ENCODE data around the gene ALPI.

DNA sequence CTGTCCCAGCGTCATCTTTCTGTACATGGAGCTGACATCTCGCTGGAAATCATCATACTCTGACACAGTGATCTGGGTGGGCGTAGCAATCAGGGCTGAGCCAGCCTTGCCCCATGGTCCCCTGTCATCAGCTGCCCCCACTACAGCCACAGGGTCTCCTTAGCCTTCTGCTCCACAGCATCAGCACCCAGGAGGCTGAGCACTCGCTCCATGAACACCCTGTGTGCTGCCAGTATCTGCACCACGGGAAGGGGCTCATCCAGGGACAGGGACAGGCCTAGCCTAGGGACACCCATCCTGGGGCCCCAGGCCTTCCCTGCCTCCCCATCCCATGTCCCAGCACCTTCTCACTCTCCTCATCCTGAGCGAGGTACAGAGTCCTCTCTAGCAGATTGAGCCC is 37.9 kb upstream of the ALPI start:
- TF ChIP-seq, protein P1, sequence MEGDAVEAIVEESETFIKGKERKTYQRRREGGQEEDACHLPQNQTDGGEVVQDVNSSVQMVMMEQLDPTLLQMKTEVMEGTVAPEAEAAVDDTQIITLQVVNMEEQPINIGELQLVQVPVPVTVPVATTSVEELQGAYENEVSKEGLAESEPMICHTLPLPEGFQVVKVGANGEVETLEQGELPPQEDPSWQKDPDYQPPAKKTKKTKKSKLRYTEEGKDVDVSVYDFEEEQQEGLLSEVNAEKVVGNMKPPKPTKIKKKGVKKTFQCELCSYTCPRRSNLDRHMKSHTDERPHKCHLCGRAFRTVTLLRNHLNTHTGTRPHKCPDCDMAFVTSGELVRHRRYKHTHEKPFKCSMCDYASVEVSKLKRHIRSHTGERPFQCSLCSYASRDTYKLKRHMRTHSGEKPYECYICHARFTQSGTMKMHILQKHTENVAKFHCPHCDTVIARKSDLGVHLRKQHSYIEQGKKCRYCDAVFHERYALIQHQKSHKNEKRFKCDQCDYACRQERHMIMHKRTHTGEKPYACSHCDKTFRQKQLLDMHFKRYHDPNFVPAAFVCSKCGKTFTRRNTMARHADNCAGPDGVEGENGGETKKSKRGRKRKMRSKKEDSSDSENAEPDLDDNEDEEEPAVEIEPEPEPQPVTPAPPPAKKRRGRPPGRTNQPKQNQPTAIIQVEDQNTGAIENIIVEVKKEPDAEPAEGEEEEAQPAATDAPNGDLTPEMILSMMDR (IDR thresholded peaks at IDR 0.05), result no peak
- no peak for TF ChIP-seq EZH2 (IDR thresholded peaks at IDR 0.05)
- no peak for TF ChIP-seq EZH2phosphoT487 (IDR thresholded peaks at IDR 0.05)
